NCI-H748 (cell line): ENCODE measurements around the gene DSCAM.

Experiments used
- DNase-seq: peaks from one replicate; lab custom pipeline; 2025; ENCODE audit not compliant: unreplicated experiment; lab: John Stamatoyannopoulos, UW

Gene DSCAM

GRCh38 chr21:40074198-40074597 is 772.8 kb downstream of the DSCAM start:
- DNase-seq = no peak

- no peak for DNase-seq
Observed at GRCh38 chr21:40073642-40074041, 773.3 kb downstream of the DSCAM start.

DNA sequence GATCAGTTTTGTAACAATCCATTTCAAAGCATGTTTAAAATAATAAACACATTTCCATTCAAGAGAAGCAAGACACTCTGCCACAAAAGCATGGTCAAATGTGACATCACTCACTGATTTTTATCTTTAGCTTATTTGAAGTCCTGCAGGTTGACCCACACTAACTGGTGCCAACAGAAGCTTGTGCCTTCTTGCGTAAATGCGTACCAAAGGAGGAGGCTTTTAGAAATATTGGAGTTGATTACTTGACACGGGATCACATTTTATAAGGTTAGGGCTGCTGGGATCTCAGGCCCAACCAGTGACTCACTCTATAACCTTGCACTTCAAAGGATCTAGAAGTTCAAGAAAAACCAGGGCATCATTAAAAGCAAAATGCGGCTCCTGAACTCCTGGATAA is 776.1 kb downstream of the DSCAM start:
- no peak for DNase-seq

DNA sequence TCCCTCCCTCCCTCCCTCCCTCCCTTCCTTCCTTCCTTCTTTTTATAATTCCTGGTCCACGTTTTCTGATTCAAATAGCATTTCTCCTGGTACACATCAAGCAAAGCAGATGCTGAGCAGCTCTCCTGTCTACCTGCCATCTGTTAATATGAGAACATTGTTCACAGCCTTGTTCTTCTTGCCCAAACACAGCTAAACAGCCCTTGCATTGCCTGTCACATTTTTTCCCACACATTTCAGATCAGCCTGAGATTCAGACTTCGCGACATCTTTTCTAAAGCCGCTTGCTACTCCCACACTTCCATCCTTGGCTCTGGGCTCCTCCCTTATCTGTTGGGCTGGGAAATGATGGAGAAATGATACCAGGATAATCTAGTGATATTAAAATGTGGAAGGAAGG is 779.2 kb downstream of the DSCAM start:
- no peak for DNase-seq

GRCh38 chr21:40066221-40066620 is 780.7 kb downstream of the DSCAM start:
- DNase-seq = no peak

DNA sequence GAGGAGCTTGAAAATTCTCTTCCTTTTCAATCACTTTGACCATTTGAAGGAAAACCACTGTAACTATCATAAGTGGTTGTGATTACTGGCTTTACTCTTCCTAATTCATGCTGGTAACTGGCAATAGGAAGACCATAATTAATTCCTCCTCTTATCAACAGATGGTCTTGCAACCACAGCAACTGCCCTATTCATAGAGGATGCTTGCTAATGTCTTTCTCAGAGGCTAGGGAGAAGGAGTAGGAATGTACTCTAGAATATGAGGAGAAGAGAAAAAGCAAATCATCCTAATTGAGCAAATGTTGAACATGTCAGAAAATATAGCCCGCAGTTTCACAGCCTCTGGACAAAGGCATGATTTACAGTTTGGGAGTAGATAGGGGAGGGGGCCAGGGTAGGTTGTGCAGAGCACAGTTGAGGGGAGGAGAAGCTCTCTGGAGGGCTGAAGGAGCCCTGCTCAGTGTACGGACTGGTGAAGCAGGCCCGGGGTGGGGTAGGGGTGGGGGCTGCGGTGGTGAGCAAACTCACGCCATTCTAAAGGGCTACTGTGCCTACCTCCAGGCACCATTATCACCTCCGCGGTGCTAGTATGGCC is 786.8 kb downstream of the DSCAM start:
- peak; percentile 94 for DNase-seq

- peak; percentile 24 for DNase-seq
Observed at GRCh38 chr21:40057331-40057730, 789.6 kb downstream of the DSCAM start.

GRCh38 chr21:40056031-40056430 is 790.9 kb downstream of the DSCAM start:
- DNase-seq = no peak

GRCh38 chr21:40054403-40054802 is 792.6 kb downstream of the DSCAM start:
- DNase-seq = peak; percentile 99

DNA sequence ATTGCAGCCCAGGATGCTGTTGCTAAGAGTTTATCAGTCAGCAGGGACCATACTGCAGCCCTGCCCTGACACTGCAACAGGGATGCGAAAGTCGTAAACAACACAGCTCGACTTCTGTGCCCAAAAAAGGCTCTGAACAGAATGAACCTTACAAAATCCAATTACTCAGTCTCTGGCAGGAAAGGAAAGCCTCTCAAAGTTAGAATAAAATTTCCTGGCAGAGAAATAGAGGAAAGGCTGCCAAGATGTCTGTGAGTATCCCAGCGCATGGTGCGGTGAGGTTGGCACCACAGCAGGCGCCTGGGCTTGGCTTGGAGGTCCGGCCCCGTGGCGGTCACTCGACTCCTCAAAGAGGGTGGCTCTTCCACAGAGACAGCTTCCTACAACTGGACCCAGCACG is 794.0 kb downstream of the DSCAM start:
- no peak for DNase-seq

GRCh38 chr21:40052276-40052675 is 794.7 kb downstream of the DSCAM start:
- DNase-seq = no peak

DNA sequence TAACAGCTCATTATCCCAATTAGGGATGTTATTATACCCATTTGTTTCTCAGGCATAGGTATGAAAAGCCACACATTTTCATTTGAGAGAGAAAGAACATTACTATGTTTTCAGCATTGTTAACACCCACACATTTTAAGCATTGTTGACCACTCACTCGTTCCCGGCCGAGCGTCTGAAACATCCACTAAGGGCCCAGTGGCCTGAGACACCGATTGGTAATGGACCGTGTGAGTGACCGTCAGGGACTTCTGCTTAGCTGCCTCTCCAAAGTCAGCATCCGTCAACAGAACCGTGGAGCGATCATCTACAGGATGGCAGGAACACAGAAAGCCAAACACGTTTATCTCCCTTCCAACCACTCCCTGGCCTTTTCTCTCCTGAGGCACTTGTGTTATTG is 795.2 kb downstream of the DSCAM start:
- DNase-seq = peak; percentile 81

- peak; percentile 91 for DNase-seq
Observed at GRCh38 chr21:40049931-40050290, 797.0 kb downstream of the DSCAM start.

DNA sequence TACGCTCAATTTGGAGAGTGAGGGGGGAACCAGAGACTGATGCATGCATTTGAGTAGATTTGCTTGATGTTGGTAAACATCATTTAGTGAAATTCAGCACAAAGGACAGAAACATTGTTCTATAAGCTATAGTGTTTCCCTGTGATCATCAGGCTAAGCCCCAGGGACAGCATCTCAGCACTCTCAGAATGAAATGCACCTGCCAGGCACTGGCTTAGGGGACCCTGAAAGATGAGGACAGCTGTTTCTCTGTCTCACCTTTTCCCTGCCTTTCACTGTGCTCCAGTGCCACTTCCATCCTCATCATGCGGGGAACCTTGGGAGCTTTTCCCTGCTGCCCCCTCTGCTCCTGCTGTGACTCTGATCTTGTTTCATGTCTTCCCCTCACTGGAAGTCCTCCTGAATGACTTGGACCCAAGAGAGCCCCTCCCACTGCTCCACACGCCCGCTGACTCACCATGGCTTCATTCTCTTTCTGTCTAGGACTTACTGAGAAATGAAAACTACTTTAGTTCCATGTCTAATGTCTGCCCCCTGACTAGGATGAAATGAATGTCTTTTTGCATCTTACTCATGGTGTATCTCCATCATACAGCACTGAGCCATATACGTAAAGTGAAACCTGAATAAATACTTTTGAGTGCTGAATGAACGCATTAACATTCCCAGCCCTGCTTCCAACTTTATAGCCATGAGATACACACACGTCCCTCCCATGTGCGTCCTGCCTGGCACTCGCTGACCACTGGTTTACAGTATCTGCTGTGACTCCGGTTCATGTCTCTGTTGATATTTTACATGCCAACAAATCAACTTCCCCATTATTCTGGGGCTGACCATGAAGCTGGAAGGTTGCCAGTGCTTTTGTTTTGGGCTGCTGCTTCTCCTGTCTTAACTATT is 797.7 kb downstream of the DSCAM start:
- peak; percentile 91 for DNase-seq

DNA sequence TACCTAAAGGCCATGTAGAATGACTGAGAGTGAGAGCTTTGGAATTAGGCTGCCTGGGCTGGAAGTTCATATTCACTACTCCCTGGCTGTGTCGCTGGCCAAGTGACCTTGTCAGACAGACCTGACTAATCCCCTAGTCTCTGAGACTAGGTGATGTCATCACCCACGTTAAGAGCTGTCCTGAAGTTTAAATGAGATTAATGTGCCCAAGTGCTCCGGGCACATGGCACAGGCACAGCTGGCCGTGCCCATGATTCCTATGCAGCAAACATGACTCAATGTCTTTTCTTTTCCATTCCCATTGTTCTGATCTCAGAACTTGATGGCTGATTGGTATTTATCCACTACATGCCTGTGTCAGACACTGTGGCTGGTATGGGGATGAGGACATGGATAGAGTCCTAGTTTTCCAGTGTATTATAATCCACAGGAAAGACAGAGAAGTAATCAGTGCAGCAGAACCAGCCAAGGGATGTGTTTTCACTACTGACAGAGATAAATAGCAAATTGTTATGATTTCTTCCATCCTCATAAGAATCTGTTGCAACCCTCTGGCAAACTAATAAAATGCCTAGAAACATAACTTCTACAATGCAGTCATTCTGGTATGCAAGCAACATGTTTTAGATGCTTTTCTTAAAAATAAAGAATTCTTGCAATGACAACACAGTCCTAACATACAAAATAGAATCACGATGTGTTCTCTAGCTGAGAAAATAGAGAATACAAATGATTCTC is 798.8 kb downstream of the DSCAM start:
- no peak for DNase-seq

GRCh38 chr21:40047211-40047610 is 799.7 kb downstream of the DSCAM start:
- no peak for DNase-seq

DNA sequence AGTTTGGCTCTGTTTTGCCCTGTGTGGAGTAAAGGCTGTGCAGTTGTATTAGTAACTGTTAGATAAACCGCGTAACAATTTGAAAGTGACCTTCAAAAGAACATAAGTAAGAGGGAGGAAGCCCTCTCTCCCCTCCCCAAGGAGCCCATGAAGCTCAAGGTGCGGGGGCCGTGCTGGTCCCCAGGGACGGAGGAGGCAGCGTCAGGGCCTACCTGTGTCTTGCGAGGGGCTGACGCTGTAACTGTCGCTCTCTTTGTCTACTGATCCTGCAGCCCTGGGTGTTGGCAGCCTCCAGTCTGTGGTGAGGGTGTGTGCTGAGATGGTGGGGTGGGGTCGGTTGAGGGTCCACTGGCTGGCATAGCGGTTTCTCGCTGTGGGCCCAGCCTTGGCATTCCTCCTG is 803.1 kb downstream of the DSCAM start:
- DNase-seq = no peak

GRCh38 chr21:40043423-40043822 is 803.5 kb downstream of the DSCAM start:
- DNase-seq = peak; percentile 27

DNA sequence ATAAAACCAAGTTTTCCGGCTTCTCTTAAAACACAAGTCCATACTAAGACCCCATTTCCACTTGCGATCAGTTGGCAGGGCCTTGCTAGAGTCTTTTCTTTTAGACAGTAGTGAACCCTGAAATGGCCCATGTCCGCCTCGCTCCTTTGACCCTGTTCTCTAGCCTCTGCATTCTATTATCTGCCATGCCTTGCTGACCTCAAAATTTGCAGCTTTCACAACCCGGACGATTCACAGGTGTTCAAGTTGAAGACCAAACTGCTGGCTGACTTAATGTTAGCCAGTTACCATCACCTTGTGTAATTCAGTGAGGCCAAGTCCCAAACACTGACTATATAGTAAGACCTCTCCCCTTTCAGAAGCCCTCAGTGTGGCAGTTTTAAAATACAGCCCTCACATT is 805.5 kb downstream of the DSCAM start:
- DNase-seq = no peak

GRCh38 chr21:40033156-40033782 is 813.7 kb downstream of the DSCAM start:
- peak; percentile 19 for DNase-seq

DNA sequence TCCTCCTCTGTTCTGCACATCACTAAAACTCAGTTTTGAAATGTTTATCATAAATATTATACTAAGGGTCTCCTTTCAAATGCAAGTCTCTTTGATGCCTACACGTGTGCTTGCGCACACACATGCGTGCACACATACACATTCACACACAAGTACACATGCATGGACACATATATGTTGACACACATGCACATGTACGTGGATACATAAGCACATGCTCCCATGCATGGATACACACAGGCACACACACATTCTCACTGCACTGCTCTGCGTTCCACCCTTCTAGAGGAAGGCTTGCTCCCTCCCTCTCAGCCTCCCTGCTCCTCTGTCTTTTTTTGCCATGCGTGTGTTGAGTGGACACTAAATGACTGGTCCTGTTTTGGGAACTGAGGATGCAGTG is 817.1 kb downstream of the DSCAM start:
- DNase-seq = no peak
